GM23338 (cell line): ENCODE data around the gene TP53.

ENCODE experiments used
- CREB1 ChIP-seq: fragments of 250-450 bp; sonication (Bioruptor Pico); IDR thresholded peaks from 2 replicates; pipeline ENCODE4 v1.5.0; 2020; ENCODE audit warnings: low read depth, mild to moderate bottlenecking, moderate library complexity
- ETS1 ChIP-seq: IDR thresholded peaks from 2 replicates; pipeline ENCODE4 v1.6.1; 2016; ENCODE audit warnings: antibody characterized with exemption
- EZH2 ChIP-seq: fragments of 200-600 bp; sonication (generic); IDR thresholded peaks from one replicate; pipeline ENCODE4 v1.8.0; 2017; ENCODE audit warnings: antibody characterized with exemption, mild to moderate bottlenecking, low read depth; ENCODE audit not compliant: unreplicated experiment
- EZH2phosphoT487 ChIP-seq: fragments of 200-600 bp; sonication (generic); IDR thresholded peaks from one replicate; pipeline ENCODE4 v1.8.1; 2018; ENCODE audit warnings: antibody characterized with exemption; ENCODE audit not compliant: unreplicated experiment
- JUNB ChIP-seq: IDR thresholded peaks from one replicate; pipeline ENCODE4 v1.6.1; 2016; ENCODE audit warnings: antibody characterized with exemption; ENCODE audit not compliant: unreplicated experiment
- NANOG ChIP-seq: IDR thresholded peaks from 2 replicates; pipeline ENCODE4 v1.6.1; 2016; ENCODE audit warnings: antibody characterized with exemption, borderline replicate concordance
- POLR2AphosphoS5 ChIP-seq: IDR thresholded peaks from 2 replicates; pipeline ENCODE4 v1.6.1; 2016; ENCODE audit warnings: antibody characterized with exemption, low read depth
- STAT1 ChIP-seq: IDR thresholded peaks from one replicate; pipeline ENCODE4 v1.6.1; 2016; ENCODE audit warnings: antibody characterized with exemption; ENCODE audit not compliant: unreplicated experiment
- ZNF114 ChIP-seq: fragments of 250-450 bp; sonication (Bioruptor Pico); IDR thresholded peaks from 2 replicates; pipeline ENCODE4 v1.5.0; 2020; ENCODE audit warnings: mild to moderate bottlenecking, moderate library complexity
- TF ChIP-seq, protein P1 (sequence below), 2 experiments: fragments of 200-600 bp in 1 of 2; sonication (generic) in 1 of 2; conservative IDR thresholded peaks; 2 replicates each; pipeline versions ENCODE4 v1.5.1 to v1.6.1; 2016 to 2017; ENCODE audit warnings: antibody characterized with exemption in 2 of 2, low read depth in 2 of 2, mild to moderate bottlenecking in 2 of 2, moderate library complexity in 1 of 2
- TF ChIP-seq, protein P2 (sequence below): IDR thresholded peaks from one replicate; pipeline ENCODE4 v1.6.1; 2018; ENCODE audit warnings: antibody characterized with exemption; ENCODE audit not compliant: unreplicated experiment

GRCh38 chr17:7709031-7709430 is 21.7 kb upstream of the TP53 start:
- TF ChIP-seq, protein P1, sequence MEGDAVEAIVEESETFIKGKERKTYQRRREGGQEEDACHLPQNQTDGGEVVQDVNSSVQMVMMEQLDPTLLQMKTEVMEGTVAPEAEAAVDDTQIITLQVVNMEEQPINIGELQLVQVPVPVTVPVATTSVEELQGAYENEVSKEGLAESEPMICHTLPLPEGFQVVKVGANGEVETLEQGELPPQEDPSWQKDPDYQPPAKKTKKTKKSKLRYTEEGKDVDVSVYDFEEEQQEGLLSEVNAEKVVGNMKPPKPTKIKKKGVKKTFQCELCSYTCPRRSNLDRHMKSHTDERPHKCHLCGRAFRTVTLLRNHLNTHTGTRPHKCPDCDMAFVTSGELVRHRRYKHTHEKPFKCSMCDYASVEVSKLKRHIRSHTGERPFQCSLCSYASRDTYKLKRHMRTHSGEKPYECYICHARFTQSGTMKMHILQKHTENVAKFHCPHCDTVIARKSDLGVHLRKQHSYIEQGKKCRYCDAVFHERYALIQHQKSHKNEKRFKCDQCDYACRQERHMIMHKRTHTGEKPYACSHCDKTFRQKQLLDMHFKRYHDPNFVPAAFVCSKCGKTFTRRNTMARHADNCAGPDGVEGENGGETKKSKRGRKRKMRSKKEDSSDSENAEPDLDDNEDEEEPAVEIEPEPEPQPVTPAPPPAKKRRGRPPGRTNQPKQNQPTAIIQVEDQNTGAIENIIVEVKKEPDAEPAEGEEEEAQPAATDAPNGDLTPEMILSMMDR (conservative IDR thresholded peaks at IDR 0.05; ENCODE audit: low read depth in 2 of 2) = no peak
- TF ChIP-seq, protein P2, sequence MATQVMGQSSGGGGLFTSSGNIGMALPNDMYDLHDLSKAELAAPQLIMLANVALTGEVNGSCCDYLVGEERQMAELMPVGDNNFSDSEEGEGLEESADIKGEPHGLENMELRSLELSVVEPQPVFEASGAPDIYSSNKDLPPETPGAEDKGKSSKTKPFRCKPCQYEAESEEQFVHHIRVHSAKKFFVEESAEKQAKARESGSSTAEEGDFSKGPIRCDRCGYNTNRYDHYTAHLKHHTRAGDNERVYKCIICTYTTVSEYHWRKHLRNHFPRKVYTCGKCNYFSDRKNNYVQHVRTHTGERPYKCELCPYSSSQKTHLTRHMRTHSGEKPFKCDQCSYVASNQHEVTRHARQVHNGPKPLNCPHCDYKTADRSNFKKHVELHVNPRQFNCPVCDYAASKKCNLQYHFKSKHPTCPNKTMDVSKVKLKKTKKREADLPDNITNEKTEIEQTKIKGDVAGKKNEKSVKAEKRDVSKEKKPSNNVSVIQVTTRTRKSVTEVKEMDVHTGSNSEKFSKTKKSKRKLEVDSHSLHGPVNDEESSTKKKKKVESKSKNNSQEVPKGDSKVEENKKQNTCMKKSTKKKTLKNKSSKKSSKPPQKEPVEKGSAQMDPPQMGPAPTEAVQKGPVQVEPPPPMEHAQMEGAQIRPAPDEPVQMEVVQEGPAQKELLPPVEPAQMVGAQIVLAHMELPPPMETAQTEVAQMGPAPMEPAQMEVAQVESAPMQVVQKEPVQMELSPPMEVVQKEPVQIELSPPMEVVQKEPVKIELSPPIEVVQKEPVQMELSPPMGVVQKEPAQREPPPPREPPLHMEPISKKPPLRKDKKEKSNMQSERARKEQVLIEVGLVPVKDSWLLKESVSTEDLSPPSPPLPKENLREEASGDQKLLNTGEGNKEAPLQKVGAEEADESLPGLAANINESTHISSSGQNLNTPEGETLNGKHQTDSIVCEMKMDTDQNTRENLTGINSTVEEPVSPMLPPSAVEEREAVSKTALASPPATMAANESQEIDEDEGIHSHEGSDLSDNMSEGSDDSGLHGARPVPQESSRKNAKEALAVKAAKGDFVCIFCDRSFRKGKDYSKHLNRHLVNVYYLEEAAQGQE = no peak
- TF ChIP-seq EZH2 = no peak
- no peak for TF ChIP-seq CREB1 (CRISPR knock-in tag)
- no peak for TF ChIP-seq ZNF114 (CRISPR knock-in tag)
- TF ChIP-seq POLR2AphosphoS5 = no peak
- no peak for TF ChIP-seq EZH2phosphoT487
- TF ChIP-seq ETS1 = no peak
- no peak for TF ChIP-seq JUNB
- TF ChIP-seq STAT1 = no peak
- TF ChIP-seq NANOG = no peak
